NCI-H510A (cell line): Measurements from ENCODE around the gene EREG.
A peak's percentile ranks its signal among the peaks of the same experiment; 100 is the strongest.

Experiments used
- DNase-seq: peaks from one replicate; lab custom pipeline; 2025; lab: John Stamatoyannopoulos, UW

The EREG gene

DNA sequence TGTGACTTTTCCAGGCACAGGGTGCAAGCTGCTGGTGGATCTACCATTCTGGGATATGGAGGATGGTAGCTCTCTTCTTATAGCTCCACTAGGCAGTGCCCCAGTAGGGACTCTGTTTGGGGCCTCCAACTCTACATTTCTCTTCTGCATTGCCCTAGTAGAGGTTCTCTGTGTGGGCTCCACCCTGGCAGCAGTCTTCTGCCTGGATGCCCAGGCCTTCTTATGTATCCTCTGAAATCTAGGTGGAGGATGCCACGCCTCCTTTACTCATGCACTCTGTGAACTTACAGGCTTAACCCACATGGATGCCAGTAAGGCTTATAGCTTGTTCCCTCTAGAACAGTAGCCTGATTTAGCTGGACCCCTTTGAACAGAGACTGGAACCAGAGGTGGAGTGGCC, 20.9 kb upstream of the EREG start:
- DNase-seq, result no peak

DNA sequence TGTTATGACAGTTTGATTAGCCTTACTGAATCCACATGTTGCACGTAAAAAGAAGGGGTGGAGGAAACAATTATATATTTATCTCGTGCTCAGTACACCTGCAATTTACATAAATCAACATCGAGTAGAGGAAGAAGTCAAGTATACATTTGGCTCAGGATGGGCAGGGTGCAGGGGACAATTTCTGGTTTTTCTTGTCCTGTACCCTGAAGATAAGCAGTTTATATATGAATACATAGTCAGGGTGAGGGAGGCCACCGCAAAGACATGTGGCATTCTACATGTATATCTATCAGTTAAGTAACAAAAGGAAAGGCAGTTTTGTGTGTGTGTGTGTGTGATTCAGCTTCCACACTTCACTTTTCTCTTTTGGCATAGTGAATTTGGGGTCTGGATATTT, 11.1 kb upstream of the EREG start:
- DNase-seq, result no peak

DNA sequence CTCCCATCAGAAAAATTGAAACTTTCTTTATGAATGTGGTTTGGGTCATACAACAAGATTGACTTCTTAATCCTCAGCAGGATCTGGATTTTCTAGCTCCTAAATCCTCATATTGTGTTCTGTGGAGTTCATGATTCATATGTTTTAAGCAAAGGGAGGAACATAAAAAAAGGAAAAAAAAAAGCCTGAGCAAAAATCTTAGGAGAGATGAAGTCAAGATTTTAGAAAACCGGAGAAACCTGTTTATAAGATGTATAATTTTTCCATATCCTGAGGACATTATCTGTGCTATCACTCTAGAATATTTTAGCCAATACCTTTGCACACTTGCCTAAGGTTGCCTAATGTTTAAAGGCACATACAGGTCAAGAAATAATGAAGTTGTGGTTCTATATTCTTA, 7.0 kb upstream of the EREG start:
- DNase-seq, result no peak

DNA sequence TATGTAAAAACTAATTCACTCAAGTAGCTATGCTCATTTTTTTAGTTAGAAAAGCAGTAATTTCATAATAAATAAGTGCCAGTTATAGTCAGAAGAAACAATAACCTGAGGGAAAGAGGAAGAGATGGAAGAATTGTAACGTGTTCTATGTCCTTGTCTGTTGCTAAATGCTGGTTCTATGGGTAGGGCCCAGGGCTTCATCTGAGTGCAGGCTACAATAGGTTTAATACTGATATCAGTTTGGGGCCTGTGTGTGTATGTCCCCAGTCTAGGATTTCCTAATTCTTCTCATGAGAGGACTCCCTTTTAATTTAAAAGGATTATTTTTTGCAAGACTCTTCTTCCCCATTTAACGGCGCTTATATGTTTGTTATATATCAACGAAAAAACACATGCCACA, 3.3 kb upstream of the EREG start:
- DNase-seq, result no peak

DNA sequence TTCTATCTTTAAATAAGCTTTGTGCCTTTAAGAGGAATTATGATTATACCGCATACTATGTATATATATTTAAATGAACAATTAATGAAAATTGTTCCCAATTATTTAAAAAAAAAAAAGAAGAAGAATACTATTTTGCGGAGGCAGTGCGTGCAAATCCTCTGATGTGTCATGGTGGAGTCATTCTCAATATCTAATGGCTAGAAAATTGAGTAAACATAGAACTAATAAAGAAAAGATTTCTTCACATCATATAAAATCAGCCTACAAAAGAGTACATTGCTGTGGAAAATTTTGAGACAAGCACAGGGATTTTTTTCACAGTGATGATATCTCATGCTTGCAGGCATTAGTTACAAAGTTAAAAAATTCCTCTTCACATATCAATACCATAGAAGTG, 2.6 kb upstream of the EREG start:
- DNase-seq, result no peak

DNA sequence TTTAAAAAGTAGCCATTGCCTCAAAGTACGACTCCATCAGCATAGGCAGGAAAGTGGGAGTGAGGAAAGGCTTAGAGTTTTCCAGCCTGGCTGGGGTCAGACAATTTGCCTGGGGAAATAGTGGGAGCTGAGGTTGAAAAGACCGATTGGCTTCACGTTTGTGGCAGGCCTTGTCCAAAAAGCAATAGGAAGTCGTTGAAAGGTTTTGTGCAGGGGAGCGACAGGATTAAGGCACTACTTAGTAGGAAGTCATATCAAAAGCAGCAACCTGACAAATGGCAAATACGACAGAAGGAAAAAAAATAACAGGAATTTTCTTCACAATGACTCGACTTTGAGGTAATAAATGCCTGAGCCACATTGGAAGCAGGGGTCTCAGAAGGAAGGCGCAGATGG, 691 bp upstream of the EREG start:
- DNase-seq, result no peak

DNA sequence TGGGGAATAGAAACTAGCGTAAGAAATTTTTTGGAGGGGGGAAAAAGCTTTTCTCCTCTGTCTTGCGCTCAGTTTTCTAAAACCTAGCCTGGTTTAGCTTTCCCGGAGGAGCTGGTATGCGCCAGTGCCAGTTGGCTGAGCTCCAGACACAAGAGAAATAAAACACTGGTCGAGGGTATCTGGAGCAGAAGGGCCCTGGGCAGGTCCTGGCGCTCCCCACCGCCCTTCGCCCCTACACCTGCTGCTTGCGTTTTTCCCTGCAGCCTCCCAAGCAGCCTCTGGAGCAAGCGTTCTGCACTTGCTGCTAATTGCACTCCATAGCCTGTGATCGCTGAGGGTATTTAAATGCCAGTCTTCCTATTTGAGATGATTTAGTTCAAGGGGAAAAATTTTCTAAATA, 816 bp downstream of the EREG start:
- peak; percentile 10 for DNase-seq

DNA sequence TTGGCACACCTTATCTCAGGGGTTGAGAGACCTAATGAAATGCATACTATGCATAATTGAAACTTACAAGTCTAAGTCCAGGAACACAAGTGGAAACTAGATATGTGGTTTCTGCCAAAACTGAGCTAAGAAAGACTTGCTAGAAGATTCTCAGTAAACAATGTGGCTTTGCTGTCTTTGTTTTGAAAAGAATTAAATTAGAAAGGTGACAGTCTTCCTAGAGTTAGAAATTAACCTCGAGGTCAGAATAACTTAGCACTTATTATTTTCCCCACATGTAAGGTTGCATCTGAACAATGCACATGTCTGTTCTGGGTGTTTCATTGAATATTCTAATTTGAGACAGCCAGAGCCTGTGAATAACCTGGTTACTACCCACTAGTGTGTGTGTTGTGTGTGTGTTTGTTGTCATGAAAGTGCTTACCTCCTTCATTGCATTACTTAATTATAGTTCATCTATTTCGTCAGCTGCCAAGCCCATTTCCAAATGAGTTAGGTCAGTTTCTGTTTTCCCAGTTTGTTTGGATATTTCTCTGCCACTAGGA, 1.5 kb downstream of the EREG start:
- no peak for DNase-seq

DNA sequence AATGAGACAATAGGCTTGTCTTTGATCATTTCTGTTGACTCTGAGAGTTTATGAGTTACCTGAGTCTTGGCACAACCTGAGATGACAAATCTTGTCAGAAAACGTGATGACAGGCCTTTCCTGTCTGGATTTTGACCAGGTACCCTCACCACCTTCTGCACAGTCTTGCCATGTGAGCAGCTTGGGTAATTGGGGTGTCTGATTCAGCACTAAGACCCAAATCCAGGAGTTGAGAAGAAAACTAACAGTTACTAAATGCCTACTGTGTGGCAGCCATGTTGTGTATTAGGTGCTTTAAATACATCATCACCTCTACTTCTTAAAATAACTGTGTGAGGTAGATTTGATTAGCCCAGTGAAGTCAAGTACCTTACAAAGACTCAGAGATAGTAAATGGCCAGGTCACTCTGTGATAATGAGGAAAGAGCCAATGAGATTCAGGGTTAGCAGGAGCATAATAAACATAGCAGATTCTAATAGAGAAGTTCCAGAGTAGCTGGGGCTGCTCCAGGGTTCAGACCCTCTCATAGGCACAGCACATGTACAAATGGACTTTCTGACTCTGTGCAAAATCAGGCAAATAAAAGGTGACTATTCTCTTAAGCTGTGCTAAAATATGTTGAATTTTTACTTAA, 2.8 kb downstream of the EREG start:
- DNase-seq, result no peak

DNA sequence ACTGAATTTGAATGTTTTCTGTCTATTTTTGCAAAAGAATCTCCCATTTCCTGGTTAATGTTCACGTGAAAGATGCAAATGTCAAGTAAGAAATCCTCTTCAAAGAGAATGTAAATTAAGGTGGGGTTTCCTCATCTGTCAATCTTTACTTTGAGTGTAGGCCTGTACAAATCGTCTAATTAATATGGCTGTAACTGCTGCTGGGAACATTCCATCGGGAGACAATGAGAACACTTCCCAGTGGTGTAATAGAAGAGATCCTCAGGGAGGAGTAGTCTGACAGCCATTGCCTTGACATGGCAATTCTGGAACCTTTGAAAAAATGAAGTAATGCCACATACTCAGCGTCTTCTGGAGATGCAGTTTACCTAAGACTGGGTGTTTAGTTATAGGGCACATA, 3.7 kb downstream of the EREG start:
- no peak for DNase-seq

DNA sequence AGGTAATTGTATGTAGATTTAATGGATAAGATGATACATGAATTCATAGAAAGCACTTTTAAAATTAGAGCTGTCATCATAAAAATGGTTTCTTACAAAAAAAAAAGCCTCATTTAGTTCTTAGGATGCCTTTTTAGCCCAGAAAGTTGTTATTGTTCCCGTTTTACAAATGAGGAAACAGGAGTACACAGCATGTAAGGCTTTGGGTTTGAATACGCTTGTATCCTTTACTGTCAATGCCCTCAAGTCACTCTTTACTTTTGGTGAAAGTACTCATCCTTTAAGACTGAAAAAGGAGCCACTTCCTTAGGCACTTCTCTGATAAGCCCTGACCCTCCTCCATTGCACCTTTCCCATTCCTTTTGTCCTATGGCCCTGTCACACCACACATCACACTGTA, 4.9 kb downstream of the EREG start:
- DNase-seq, result no peak

DNA sequence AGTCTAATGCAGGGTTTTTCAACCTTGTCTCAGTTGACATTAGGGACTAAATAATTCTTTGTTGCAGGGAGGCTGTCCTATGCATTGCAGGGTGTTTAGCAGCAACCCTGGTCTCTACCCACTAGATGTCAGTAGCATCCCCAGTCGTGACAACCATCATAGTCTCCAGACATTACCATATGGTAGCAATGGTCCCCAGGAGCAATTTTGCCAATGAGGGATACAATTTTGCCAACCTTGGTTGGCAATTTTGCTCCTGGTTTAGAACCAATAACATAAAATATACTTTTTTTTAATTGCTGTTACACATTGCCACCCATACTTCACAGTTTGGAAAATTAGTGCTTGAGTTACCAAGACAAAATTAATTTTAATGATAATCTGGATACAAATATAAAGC, 6.0 kb downstream of the EREG start:
- peak; percentile 26 for DNase-seq

DNA sequence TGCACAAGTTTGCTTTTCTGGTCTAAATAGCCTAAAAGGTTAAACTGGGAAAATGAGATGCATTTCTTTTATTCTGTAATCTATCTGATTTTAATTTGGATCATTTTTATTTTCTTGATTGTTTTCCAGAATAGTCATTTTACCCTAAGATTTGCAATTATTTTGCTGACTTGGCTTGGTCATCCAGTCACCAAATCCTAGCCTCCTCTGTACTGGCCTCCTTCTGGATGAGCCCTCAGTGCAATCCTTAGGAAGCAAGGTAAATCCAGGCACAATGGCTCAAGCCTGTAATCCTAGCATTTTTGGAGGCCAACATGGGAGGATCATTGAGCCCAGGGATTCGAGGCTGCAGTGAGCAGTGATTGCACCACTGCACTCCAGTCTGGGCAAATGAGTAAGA, 9.2 kb downstream of the EREG start:
- DNase-seq, result no peak

DNA sequence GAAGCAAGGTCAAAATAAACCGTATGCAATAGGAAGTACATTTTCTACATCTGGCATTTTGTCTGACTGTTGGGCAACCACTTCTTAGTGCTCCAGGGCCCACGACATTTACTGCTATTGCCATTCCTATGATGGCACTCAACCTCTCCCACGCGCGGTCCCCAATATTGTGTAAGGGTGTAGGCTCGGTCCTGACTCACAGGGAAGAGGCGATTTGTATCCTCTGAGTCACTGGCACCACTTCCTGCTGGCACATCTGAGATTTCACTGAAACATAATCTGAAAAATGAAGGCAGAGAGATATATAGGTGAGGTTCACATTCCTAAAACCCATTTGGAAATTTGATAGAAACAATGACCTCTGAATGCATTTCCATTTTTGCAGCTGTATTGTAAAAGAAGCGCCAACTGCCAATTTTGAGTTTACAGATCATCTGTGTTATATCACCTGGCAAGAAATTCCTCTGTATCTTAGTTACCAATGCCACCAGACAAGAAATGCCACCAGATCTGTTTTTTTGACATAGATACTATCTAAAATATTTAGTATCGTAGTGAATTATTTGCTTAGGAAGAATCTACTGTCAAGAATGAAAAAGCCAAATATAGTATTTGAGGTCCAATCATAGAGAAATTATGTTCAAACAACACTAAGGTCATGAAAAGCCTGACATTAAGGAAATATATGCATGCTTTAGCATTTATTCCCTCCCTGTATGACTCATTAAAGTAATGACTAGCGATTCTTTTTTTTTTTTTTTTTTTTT, 9.8 kb downstream of the EREG start:
- no peak for DNase-seq

DNA sequence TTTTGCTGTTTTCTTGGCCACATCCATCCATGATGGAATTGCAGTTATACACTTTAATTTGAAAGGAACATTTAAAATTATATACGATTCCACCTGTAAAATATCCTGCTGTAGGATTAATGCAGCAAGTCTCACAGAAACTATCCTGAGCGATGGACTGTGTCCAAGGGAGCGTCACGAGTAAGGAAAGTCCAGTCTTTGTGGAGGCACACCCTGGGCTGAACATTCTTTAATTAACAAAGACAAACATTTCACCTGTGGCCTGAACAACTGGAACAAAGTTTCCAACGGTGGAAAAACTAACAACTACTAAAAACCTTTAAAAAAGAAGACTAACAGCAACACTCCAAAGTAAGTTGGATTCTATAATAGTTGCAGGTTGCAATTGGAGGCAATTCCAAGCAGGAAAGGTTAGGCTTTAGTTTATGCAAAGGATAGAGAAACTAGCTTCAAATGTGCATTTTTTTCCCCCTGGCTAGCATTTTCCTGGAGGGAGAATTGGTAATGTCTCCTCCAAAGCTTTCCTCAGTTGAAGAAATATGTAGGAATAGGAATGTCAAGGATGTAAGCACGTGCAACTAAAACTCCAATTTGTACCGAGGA, 11.0 kb downstream of the EREG start:
- no peak for DNase-seq

DNA sequence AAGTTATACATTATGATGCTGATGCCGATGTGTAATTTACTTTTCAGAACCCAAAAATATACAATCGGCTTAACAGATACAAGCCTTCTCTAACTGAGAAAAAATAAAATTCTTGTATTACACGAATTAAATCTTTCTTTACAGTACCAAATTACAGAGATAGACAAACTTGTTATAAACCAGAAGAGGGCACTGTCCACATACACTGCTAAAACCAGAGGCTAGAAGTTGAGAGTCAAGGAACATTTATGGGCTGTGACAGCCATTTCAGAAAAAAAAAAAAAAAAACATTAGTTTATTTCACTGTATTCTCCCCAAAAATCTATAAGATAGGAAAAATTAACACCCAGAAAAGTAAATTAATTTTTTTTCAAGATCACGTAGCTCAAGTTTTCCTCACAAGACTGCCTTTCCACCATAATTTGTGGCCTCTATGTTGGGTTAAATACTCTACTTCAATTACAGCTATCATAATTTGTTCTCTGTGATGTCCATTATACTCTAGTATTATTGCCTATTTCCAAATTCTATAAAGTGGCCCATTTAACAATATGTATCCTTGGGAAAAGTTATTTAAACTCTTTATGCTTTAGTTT, 12.0 kb downstream of the EREG start:
- DNase-seq, result peak; percentile 0

DNA sequence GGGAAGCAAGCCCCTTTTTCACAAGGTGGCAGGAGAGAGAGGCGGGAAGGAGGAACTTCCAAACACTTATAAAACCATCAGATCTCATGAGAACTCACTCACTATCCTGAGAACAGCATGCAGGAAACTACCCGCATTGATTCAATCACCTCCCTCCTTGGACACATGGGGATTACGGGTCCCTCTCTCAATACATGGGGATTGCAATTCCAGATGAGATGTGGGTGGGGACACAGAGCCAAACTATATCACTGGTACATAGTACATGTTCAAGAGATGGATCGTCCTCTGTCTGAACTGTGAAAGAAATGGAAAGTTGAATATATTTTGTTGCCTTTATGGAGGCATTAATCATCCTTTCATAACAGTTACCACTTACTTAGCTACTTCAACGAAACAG, 12.8 kb downstream of the EREG start:
- DNase-seq, result no peak

DNA sequence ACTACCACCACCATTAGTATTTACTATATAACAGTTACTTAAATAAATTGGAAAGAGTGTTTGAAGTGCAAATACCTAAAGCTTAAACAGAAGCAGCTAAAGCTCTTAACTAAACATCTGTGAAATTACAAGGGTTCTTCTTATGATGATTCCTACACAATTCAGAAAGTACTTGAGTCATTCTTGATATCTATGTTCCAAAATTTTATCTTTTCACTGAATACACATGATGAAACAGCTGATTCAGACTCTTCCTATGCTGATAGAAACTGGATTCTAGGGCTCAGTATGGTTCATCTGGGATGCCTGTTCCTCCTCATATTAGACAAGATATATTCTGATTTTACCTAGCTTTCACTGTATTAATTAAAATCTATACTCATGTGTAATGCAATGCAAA, 13.6 kb downstream of the EREG start:
- no peak for DNase-seq

DNA sequence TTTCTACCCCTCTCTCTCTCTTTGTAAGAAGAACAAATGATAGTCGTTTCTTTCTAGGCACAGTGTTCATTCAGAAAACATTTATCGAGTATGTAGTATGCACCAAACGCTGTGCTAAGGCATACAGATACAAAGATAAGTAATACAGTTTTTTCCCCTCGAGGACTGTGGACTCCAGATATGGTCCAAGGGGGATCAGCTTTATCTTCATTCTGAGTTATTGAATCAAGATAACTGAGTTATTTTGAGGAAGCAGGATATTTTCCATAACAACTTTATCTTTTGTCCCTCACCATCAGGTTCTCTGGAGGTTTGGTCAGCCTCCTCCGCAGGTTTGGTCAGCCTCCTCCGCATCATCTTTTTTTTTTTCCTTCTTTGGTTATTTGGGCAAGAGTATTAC, 15.0 kb downstream of the EREG start:
- DNase-seq, result no peak

DNA sequence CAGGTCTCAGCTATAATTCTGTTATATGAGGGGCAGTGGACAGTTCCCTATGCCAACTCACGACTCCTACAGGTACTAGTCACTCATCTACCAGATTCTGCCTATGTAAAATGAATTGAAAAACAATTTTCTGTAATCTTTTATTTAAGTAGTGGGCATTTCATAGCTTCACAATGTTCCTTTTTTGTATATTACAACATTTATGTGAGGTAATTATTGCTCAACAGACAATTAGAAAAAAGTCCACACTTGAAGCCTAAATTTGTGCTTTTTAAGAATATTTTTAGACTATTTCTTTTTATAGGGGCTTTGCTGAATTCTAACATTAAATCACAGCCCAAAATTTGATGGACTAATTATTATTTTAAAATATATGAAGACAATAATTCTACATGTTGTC, 20.4 kb downstream of the EREG start:
- DNase-seq, result no peak

DNA sequence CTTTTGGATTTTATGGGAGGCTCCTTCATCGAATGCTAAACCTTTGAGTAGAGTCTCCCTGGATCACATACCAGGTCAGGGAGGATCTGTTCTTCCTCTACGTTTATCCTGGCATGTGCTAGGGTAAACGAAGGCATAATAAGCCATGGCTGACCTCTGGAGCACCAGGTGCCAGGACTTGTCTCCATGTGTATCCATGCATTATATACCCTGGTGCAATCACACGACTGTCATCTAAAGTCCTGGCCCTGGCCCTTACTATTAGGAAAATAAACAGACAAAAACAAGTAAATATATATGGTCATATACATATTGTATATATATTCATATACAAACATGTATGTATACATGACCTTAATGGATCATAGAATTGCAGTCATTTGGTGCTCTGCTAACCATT, 21.2 kb downstream of the EREG start:
- no peak for DNase-seq

DNA sequence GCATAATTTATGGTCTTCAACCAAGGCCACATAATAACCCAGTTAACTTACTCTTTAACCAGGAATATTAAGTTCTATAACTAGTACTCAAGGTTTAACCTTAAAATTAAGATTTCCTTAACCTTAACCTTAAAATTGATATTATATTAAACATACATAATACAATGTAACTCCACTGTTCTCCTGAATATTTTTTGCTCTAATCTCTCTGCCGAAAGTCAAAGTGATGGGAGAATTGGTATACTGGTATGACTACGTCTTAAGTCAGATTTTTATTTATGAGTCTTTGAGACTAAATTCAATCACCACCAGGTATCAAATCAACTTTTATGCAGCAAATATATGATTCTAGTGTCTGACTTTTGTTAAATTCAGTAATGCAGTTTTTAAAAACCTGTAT, 22.8 kb downstream of the EREG start:
- DNase-seq, result no peak

DNA sequence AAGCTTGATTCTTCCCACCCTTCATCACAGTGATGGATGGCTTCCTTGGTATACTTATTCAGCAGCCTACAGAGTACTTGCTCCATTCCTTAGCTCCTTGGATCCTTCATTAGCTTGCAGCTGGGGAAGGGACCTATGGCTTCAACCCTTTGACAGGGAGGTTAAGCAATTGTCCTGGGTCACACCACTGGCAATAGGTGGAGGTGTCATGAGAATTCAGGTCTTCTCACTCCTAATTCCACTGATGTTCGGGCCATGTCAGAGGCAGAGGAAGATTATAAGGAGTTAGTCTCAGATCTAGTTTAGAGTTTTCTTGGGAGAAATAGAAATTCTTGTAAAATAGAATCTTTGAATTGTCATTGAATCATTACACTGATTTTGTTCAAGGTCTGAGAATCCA, 24.5 kb downstream of the EREG start:
- no peak for DNase-seq
